ENCODE data around the gene PFDN2. TPM values are rescaled to one million over a fixed set of nuclear protein-coding genes. Genes with fewer than 3 reads are reported as not detected.

The PFDN2 gene
- total RNA-seq, 5 donors from 2014 or later (not counting 1 experiment from before 2014, with no cell fraction given) = 32.4 to 48.3 (median 42.1) TPM

DNA sequence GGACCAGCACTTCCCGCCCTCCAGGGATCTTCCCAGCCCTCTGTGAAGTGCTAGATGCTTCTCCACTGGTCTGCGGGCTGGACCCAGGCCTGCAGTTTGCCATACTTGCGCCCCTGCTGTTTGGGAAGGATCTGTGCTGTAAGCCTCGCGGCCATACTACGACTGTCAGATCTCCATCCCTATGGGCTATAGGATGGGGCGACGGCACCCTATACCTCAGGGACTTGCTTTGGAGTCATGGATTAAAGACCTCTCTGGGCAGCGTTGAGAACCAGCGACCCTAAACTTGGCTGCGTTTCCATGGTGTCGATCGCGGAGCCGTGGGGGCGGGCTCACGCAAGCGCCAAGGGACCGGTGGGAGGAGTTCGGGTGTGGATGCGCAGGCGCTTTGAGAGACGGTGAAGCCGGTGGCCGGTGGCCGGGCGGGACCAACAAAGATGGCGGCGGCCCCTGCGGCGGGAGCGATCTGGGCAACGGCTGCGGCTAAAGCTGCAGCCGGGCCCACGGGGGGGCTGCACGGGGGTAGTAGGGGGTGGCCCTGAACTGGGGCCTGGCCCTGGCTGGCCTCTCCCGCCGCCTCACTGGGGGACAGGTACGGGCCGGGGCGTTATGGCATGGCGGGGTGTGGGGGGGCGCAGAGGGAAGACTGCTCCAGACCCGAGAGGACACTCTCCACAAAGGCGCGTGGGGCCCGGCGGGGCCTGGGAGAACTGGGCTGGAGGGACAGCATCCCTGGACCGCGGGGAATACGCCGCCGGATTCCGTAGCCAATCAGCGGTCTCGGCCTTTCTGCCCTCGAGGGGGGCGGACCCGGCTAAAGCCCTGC is 41.5 kb upstream of the PFDN2 start, which contains the start of gene USP21:
Gene USP21 (plus strand): TSS at position 414 of the 826 bp plus-strand sequence. CDS start 1,141 bp downstream, outside the sequence.
- POLR2A ChIA-PET = no interaction called here
- H3K4me1 Mint-ChIP-seq = peaks cover 66 to 76% (median 70%) of the 10 kb centered on the region in 3 donors
- CTCF ChIA-PET = interaction anchor here in 1 of 2 donors (0.9 kb wide), 1 partner anchor 27 kb away, joined by 3 read pairs; the partner anchor contains the start of gene DEDD
- H3K27ac Mint-ChIP-seq = peak within 1 kb of the TSS; percentile 90 to 94
- peak; percentile 77 to 95 (median 89) for DNase-seq
- 2% methylated on average over 54 of the region's 60 CpGs for WGBS (ENCODE audit: insufficient coverage)
- H3K4me1 ChIP-seq (ENCODE audit: control insufficient read depth in 1 of 2, extremely low read depth in 1 of 2, insufficient read depth in 2 of 2, low read length in 2 of 2) = peaks cover 16 to 39% of the 10 kb centered on the region in 2 experiments
- peak within 1 kb of the TSS; percentile 65 to 68 for H3K4me3 ChIP-seq (ENCODE audit: control insufficient read depth in 1 of 2, extremely low read depth in 1 of 2, low read length in 1 of 2)
- H3K36me3 Mint-ChIP-seq = peaks cover 18% of the 10 kb centered on the region
- peak within 1 kb of the TSS; percentile 74 for H3K27ac ChIP-seq (ENCODE audit: low read length)
- no peaks in the 10 kb centered on the region for H3K27me3 Mint-ChIP-seq
- peak within 1 kb of the TSS; percentile 86 to 94 (median 92) for H3K4me3 Mint-ChIP-seq
- H3K9me3 ChIP-seq = no peaks in the 10 kb centered on the region
- H3K9me3 Mint-ChIP-seq = no peaks in the 10 kb centered on the region
- no peaks in the 10 kb centered on the region for H3K27me3 ChIP-seq (replicated peaks in 1 of 2; ENCODE audit: control insufficient read depth in 2 of 2, extremely low read depth in 1 of 2, insufficient read depth in 2 of 2, low read length in 1 of 2)
- H3K36me3 ChIP-seq (ENCODE audit: control insufficient read depth in 2 of 2, extremely low read depth in 1 of 2, insufficient read depth in 1 of 2, low read length in 1 of 2) = peaks cover 9 to 44% of the 10 kb centered on the region in 2 donors
- peak; percentile 93 to 97 (median 95) for ATAC-seq (replicated peaks in 1 of 4)

DNA sequence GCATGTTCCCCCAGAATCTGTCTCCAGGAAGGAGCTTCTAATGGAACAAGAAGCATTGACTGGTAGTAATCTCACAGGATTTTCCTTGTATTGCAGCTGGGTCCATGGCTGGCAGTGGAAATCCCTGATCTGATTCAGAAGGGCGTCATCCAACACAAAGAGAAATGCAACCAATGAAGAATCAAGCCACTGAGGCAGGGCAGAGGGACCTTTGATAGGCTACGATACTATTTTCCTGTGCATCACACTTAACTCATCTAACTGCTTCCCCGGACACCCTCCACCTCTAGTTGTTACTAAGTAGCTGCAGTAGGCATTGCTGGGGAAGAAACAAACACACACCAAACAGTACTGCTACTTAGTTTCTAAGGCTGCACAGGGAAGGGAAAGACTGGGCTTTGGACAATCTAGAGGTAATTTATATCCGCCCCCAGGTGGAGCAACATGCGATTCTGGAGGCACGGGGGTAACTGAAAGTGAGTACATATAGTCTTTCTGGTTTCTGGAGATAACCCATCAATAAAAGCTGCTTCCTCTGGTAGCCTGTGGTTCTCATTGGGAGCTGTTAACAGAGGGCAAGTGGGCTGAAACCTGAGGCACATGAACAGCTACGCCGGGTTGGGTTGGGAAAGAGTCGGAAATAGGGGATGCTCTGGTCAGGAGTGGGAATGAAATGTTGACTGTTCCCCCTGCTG is 40.6 kb upstream of the PFDN2 start:
- CTCF ChIA-PET = no interaction called here
- no peaks in the 10 kb centered on the region for H3K9me3 ChIP-seq
- ATAC-seq (replicated peaks in 1 of 4) (no peak), DNase-seq (no peak)
- POLR2A ChIA-PET = interaction anchor here (0.6 to 1.6 kb wide), 4 partner anchors 8 to 64 kb away, joined by 4 to 11 read pairs (median 5); partner anchors contain the start of genes DEDD (in 1 of the 2) and PPOX (in 1 of the 2)
- H3K4me1 Mint-ChIP-seq = peaks cover 70 to 73% (median 70%) of the 10 kb centered on the region in 3 donors
- peak overlapping the region; percentile 86 to 94 (median 92) for H3K4me3 Mint-ChIP-seq
- peak overlapping the region; percentile 90 to 94 for H3K27ac Mint-ChIP-seq
- peak overlapping the region; percentile 65 to 68 for H3K4me3 ChIP-seq (ENCODE audit: control insufficient read depth in 1 of 2, extremely low read depth in 1 of 2, low read length in 1 of 2)
- peaks cover 9 to 38% of the 10 kb centered on the region in 2 donors for H3K36me3 ChIP-seq (ENCODE audit: control insufficient read depth in 2 of 2, extremely low read depth in 1 of 2, insufficient read depth in 1 of 2, low read length in 1 of 2)
- peaks cover 18% of the 10 kb centered on the region for H3K36me3 Mint-ChIP-seq
- H3K27me3 ChIP-seq (replicated peaks in 1 of 2; ENCODE audit: control insufficient read depth in 2 of 2, extremely low read depth in 1 of 2, insufficient read depth in 2 of 2, low read length in 1 of 2) = no peaks in the 10 kb centered on the region
- no peaks in the 10 kb centered on the region for H3K27me3 Mint-ChIP-seq
- H3K4me1 ChIP-seq (ENCODE audit: control insufficient read depth in 1 of 2, extremely low read depth in 1 of 2, insufficient read depth in 2 of 2, low read length in 2 of 2) = peaks cover 18 to 42% of the 10 kb centered on the region in 2 experiments
- 42% methylated on average over 5 of the region's 9 CpGs for WGBS (ENCODE audit: insufficient coverage)
- no peaks in the 10 kb centered on the region for H3K9me3 Mint-ChIP-seq
- peak overlapping the region; percentile 74 for H3K27ac ChIP-seq (ENCODE audit: low read length)

DNA sequence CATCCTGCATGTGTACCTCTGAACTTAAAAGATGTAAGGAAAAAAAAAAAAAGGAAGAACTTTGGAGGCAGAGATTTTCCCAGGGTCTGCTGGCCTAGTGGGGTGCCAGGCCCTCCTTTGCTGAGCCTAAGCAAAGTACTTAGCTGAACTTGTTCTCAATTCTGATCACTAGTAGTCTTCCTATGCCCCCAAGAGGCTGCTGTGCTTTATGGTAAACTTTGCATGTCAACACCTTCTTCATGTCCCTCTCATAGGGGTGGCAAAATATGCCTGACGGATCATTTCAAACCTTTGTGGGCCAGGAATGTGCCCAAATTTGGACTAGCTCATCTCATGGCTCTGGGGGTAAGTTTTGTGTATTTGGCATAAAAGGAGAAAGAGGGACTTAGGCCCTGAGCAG is 40.0 kb upstream of the PFDN2 start:
- peaks cover 64 to 71% (median 68%) of the 10 kb centered on the region in 3 donors for H3K4me1 Mint-ChIP-seq
- DNase-seq (no peak), ATAC-seq (replicated peaks in 1 of 4) (no peak)
- 80% methylated on average over 1 of the region's 1 CpG for WGBS (ENCODE audit: insufficient coverage)
- no peaks in the 10 kb centered on the region for H3K9me3 Mint-ChIP-seq
- CTCF ChIA-PET = interaction anchor here in 1 of 2 donors (0.9 kb wide), 1 partner anchor 8 kb away, joined by 4 read pairs; the partner anchor contains the start of gene PPOX
- H3K36me3 Mint-ChIP-seq = peaks cover 16% of the 10 kb centered on the region
- no peaks in the 10 kb centered on the region for H3K9me3 ChIP-seq
- POLR2A ChIA-PET = interaction anchor here (0.6 to 1.6 kb wide), 4 partner anchors 8 to 65 kb away, joined by 4 to 11 read pairs (median 5); partner anchors contain the start of genes DEDD (in 1 of the 2) and PPOX (in 1 of the 2)
- H3K27me3 ChIP-seq (replicated peaks in 1 of 2; ENCODE audit: control insufficient read depth in 2 of 2, extremely low read depth in 1 of 2, insufficient read depth in 2 of 2, low read length in 1 of 2) = no peaks in the 10 kb centered on the region
- no peak overlapping the region for H3K4me3 ChIP-seq (ENCODE audit: control insufficient read depth in 1 of 2, extremely low read depth in 1 of 2, low read length in 1 of 2)
- no peaks in the 10 kb centered on the region for H3K27me3 Mint-ChIP-seq
- peak overlapping the region; percentile 86 to 94 (median 92) for H3K4me3 Mint-ChIP-seq
- peaks cover 9 to 34% of the 10 kb centered on the region in 2 donors for H3K36me3 ChIP-seq (ENCODE audit: control insufficient read depth in 2 of 2, extremely low read depth in 1 of 2, insufficient read depth in 1 of 2, low read length in 1 of 2)
- H3K27ac Mint-ChIP-seq = peak overlapping the region; percentile 41 to 94
- peaks cover 19 to 45% of the 10 kb centered on the region in 2 experiments for H3K4me1 ChIP-seq (ENCODE audit: control insufficient read depth in 1 of 2, extremely low read depth in 1 of 2, insufficient read depth in 2 of 2, low read length in 2 of 2)
- no peak overlapping the region for H3K27ac ChIP-seq (ENCODE audit: low read length)

DNA sequence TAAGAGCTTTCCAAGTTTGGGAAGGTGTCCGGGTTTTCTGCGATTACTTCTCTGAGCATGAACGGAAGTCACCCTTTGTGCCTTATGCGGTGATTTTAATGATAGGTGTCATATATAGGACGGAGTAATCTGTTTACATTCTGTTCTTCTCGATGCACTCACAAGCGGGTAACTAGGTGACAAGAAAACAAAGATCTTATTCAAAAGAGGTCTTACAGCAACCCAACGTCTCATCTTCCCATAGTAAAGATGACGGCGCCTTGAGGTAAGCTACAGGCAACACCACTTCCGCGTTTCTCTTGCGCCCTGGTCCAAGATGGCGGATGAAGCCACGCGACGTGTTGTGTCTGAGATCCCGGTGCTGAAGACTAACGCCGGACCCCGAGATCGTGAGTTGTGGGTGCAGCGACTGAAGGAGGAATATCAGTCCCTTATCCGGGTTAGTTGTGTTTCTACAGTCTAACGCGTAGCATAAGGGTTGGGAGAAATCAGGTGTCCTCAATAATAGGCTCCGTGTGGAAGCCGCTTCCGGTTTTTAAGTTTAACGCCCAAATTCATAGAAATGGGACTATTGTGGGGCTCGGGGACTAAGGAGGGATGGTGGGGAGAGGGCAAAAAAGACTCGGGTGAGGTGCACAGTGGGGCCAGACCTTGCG is 36.0 kb upstream of the PFDN2 start, which contains the start of gene UFC1:
Gene UFC1 (plus strand): TSS at position 297 of the 656 bp plus-strand sequence. CDS start 20 bp downstream, at position 317.
- H3K27ac ChIP-seq (ENCODE audit: low read length) = peak within 1 kb of the TSS; percentile 97
- peaks cover 3 to 19% of the 10 kb centered on the region in 2 donors for H3K36me3 ChIP-seq (ENCODE audit: control insufficient read depth in 2 of 2, extremely low read depth in 1 of 2, insufficient read depth in 1 of 2, low read length in 1 of 2)
- 1% methylated on average over 31 of the region's 33 CpGs for WGBS (ENCODE audit: insufficient coverage)
- Mint-ChIP-seq H3K4me1 (peaks cover 27 to 34% (median 33%) of the 10 kb centered on the region in 3 donors), H3K9me3 (no peaks in the 10 kb centered on the region), H3K4me3 (peak within 1 kb of the TSS; percentile 94 to 98 (median 97)), H3K27ac (peak within 1 kb of the TSS; percentile 99 to 100), H3K27me3 (no peaks in the 10 kb centered on the region), H3K36me3 (peaks cover 15% of the 10 kb centered on the region)
- POLR2A ChIA-PET = interaction anchor here (0.6 to 3.5 kb wide), 13 partner anchors 8 to 132 kb away, joined by 3 to 18 read pairs (median 3); partner anchors contain the start of genes DEDD (in 1 of the 2), PPOX (in 1 of the 2), TOMM40L (in 1 of the 2) and USF1 (in 1 of the 2)
- H3K4me3 ChIP-seq (ENCODE audit: control insufficient read depth in 1 of 2, extremely low read depth in 1 of 2, low read length in 1 of 2) = peak within 1 kb of the TSS; percentile 88 to 93
- H3K27me3 ChIP-seq (replicated peaks in 1 of 2; ENCODE audit: control insufficient read depth in 2 of 2, extremely low read depth in 1 of 2, insufficient read depth in 2 of 2, low read length in 1 of 2) = peaks cover 0 to 2% of the 10 kb centered on the region in 2 experiments
- H3K4me1 ChIP-seq (ENCODE audit: control insufficient read depth in 1 of 2, extremely low read depth in 1 of 2, insufficient read depth in 2 of 2, low read length in 2 of 2) = peaks cover 12 to 19% of the 10 kb centered on the region in 2 experiments
- ATAC-seq (replicated peaks in 1 of 4) (peak; percentile 93 to 97 (median 96)), DNase-seq (peak; percentile 72 to 94 (median 82))
- CTCF ChIA-PET = interaction anchor here in 1 of 2 donors (0.6 to 3.3 kb wide), 7 partner anchors 12 to 386 kb away, joined by 3 to 20 read pairs (median 4); partner anchors contain the start of genes DEDD, PPOX and TOMM40L
- H3K9me3 ChIP-seq = no peaks in the 10 kb centered on the region

DNA sequence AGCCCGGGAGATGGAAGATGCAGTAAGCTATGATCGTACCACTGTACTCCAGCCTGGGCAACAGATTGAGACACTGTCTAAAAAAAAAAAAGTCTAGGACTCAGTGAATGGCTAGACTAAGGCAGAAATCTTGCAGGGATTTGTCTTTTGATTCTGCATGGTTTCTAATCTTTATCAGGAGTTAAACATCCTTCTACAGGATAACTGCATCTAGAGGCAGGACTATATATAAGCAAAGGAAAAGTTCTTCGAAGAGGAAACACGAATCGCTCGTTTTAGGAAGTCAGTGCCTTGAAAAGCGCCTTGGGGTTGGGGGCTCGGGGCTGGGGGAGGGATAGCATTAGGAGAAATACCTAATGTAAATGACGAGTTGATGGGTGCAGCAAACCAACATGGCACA is 35.3 kb upstream of the PFDN2 start:
- peak overlapping the region; percentile 99 to 100 for H3K27ac Mint-ChIP-seq
- peak overlapping the region; percentile 94 to 98 (median 97) for H3K4me3 Mint-ChIP-seq
- Histone ChIP-seq H3K9me3 (no peaks in the 10 kb centered on the region), H3K4me3 (ENCODE audit: control insufficient read depth in 1 of 2, extremely low read depth in 1 of 2, low read length in 1 of 2) (peak overlapping the region; percentile 88 to 93), H3K27me3 (replicated peaks in 1 of 2; ENCODE audit: control insufficient read depth in 2 of 2, extremely low read depth in 1 of 2, insufficient read depth in 2 of 2, low read length in 1 of 2) (peaks cover 0 to 2% of the 10 kb centered on the region in 2 experiments), H3K4me1 (ENCODE audit: control insufficient read depth in 1 of 2, extremely low read depth in 1 of 2, insufficient read depth in 2 of 2, low read length in 2 of 2) (peaks cover 12 to 16% of the 10 kb centered on the region in 2 experiments), H3K36me3 (ENCODE audit: control insufficient read depth in 2 of 2, extremely low read depth in 1 of 2, insufficient read depth in 1 of 2, low read length in 1 of 2) (peaks cover 3 to 13% of the 10 kb centered on the region in 2 donors), H3K27ac (ENCODE audit: low read length) (peak overlapping the region; percentile 97)
- ChIA-PET CTCF (interaction anchor here in 1 of 2 donors (0.6 to 3.3 kb wide), 6 partner anchors 12 to 385 kb away, joined by 3 to 20 read pairs (median 5); partner anchors contain the start of genes DEDD, PPOX and TOMM40L), POLR2A (interaction anchor here (0.6 to 3.5 kb wide), 14 partner anchors 8 to 151 kb away, joined by 3 to 18 read pairs (median 4); partner anchors contain the start of genes DEDD (in 1 of the 2), PPOX (in 1 of the 2), TOMM40L (in 1 of the 2) and USF1 (in 1 of the 2))
- DNase-seq = no peak
- peak in 1 of 4 experiments; percentile 10 for ATAC-seq (replicated peaks in 1 of 4)
- no peaks in the 10 kb centered on the region for H3K9me3 Mint-ChIP-seq
- WGBS (ENCODE audit: insufficient coverage) = 83% methylated on average over 2 of the region's 9 CpGs
- peaks cover 23 to 29% (median 27%) of the 10 kb centered on the region in 3 donors for H3K4me1 Mint-ChIP-seq
- peaks cover 13% of the 10 kb centered on the region for H3K36me3 Mint-ChIP-seq
- no peaks in the 10 kb centered on the region for H3K27me3 Mint-ChIP-seq

Data from T-cell (primary cell).